GM12864 (cell line): ENCODE measurements around the gene NRSN2.
A peak's percentile ranks its signal among the peaks of the same experiment; 100 is the strongest.
"Not testable (repeated sequence)": the region's sequence is repeated elsewhere in the genome, so short reads cannot be mapped to it uniquely, and the experiment has no call there.

ENCODE experiments used
- DNase-seq: peaks from one replicate; pipeline ENCODE4 v3.0.0-alpha.2; 2011; ENCODE audit warnings: low read depth
- H3K4me3 ChIP-seq: 2 replicates; pipeline ENCODE4 v1.5.1; 2011; ENCODE audit warnings: mild to moderate bottlenecking, low read depth, low read length, control low read depth
- TF ChIP-seq, protein P1 (sequence below): IDR thresholded peaks from 2 replicates; pipeline ENCODE4 v1.5.1; 2011; ENCODE audit warnings: low read depth, mild to moderate bottlenecking, moderate library complexity, low read length, control low read depth, inconsistent platforms; ENCODE audit errors: missing control alignments

The NRSN2 gene

DNA sequence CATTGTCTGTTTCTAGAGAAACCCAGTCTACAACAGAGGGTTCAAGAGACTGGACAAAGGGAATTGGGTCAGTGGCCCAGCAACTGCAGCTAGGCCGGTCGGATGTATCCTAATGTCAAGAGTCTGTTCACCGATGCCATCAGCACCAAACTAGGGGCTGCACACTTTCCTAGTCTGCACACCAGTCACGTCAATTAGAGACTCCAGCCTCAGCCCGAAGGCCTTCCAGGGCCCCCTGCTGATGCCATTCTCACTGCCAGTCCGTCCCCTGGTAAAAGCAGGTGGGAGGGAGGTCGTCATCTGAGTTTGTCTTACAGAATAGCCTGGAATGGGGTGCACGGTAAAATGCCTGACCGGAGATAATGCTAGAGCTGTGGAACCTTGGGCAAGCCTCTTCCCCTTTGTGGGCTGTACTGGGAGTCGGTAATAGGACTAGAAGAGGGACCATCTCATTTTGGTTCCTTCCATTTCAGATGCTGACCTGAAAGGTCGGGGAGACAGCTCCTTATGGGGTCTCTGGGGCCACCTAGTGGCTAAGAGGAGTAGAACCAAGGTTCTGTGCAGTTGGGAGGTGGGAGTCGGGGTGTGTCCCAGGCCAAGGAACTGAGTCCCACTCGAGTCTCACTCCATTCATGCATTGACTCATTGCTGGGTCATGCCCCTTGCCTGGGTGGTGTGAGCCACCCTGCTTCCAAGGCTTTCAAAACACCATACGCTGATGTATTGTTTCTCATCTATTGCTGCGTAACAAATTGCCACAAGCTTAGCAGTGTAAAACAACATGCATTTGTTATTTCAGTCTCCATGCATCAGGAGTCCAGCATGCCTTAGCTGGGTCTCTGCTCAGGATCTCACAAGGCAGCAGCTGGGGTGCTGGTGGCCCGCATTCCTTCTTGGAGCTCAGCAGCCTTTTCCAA, 16.4 kb upstream of the NRSN2 start:
- DNase-seq: no peak
- no peak overlapping the region for H3K4me3 ChIP-seq

DNA sequence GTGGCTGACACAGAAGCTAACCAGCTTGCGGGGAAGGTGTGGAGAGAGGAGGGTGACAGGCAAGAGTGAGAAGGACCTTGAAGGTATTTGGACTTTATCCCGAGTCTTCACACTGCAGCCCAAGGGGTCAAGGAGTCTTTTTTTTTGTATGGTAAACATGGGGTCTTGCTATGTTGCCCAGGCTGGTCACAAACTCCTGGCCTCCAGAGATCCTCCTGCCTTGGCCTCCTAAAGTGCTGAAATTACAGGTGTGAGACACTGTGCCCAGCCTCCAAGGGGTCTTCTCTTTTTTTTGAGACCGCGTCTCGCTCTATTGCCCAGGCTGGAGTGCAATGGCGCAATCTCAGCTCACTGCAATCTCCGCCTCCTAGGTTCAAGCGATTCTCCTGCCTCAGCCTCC, 12.3 kb upstream of the NRSN2 start:
- TF ChIP-seq, protein P1, sequence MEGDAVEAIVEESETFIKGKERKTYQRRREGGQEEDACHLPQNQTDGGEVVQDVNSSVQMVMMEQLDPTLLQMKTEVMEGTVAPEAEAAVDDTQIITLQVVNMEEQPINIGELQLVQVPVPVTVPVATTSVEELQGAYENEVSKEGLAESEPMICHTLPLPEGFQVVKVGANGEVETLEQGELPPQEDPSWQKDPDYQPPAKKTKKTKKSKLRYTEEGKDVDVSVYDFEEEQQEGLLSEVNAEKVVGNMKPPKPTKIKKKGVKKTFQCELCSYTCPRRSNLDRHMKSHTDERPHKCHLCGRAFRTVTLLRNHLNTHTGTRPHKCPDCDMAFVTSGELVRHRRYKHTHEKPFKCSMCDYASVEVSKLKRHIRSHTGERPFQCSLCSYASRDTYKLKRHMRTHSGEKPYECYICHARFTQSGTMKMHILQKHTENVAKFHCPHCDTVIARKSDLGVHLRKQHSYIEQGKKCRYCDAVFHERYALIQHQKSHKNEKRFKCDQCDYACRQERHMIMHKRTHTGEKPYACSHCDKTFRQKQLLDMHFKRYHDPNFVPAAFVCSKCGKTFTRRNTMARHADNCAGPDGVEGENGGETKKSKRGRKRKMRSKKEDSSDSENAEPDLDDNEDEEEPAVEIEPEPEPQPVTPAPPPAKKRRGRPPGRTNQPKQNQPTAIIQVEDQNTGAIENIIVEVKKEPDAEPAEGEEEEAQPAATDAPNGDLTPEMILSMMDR: no peak
- no peak for DNase-seq
- H3K4me3 ChIP-seq: no peak overlapping the region

More for the DNA sequence above, 16.4 kb upstream of the NRSN2 start:
- TF ChIP-seq, protein P1: peak; percentile 95

- not testable (repeated sequence) for H3K4me3 ChIP-seq, DNase-seq
These were observed 10.9 kb upstream of the NRSN2 start for GRCh38 chr20:336040-336439.

DNA sequence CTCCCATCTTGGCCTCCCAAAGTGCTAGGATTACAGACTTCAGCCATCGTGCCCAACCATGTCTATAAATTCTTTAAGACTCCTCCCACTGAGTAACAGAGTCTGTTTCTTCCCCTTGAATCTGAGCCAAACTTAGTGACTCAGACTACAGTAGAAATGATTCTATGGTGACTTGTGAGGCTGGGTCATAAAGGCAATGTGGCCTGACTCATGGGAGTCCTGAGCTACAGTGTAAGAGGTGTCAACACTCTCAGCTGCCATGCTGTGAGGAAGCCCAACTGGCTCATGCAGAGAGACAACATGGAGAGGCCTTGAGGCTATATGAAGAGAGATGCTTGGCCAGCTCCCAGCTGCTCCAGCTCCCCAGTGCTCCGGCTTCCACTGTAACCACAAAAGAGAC, 5.2 kb upstream of the NRSN2 start:
- TF ChIP-seq, protein P1: no peak
- H3K4me3 ChIP-seq: no peak overlapping the region
- DNase-seq: no peak

GRCh38 chr20:343107-343506, 3.8 kb upstream of the NRSN2 start:
- no peak for DNase-seq
- TF ChIP-seq, protein P1: no peak

GRCh38 chr20:346033-346639, 775 bp upstream of the NRSN2 start:
- TF ChIP-seq, protein P1: no peak
- peak overlapping the region; percentile 87 for H3K4me3 ChIP-seq
- DNase-seq: no peak

More at GRCh38 chr20:343107-343506, 3.8 kb upstream of the NRSN2 start:
- no peak overlapping the region for H3K4me3 ChIP-seq

DNA sequence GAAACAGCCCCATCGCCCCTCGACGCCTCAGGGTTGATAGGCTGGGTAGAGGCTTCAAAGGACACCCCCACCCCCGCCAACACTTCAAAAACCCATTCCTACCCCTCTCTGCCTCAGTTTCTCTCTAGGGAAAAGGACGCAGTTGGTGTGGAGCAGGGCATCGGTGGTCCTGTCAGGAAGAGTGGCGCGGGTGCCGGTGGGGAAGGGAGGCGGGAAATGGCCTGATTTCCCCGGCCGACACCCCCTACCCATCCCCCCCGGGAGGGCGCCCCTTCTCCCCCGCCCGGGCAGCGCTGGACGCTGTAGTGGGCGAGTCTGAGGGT, 367 bp downstream of the NRSN2 start:
- TF ChIP-seq, protein P1: no peak
- H3K4me3 ChIP-seq: peak overlapping the region; percentile 87

More for the DNA sequence above, 367 bp downstream of the NRSN2 start:
- no peak for DNase-seq
